Neural cell (in vitro differentiated cells): ENCODE results near the gene RNF187.

Experiments used
- EZH2 ChIP-seq: fragments of 200-600, 300-800 bp; shearing (Covaris generic), sonication (generic); IDR thresholded peaks from 2 replicates; pipeline ENCODE4 v1.6.1; 2014; ENCODE audit warnings: antibody characterized with exemption, low read length, borderline replicate concordance, mild to moderate bottlenecking; ENCODE audit not compliant: insufficient read depth, poor library complexity, severe bottlenecking
- MXI1 ChIP-seq: fragments of 450-650 bp; conservative IDR thresholded peaks from 2 replicates; pipeline ENCODE4 v1.6.1; 2014; ENCODE audit warnings: antibody characterized with exemption, mild to moderate bottlenecking; ENCODE audit not compliant: poor library complexity, severe bottlenecking
- POLR2AphosphoS5 ChIP-seq: IDR thresholded peaks from 2 replicates; pipeline ENCODE4 v1.6.1; 2012
- RAD21 ChIP-seq: fragments of 450-650 bp; conservative IDR thresholded peaks from 2 replicates; pipeline ENCODE4 v1.6.1; 2014; ENCODE audit warnings: antibody characterized with exemption, mild to moderate bottlenecking, moderate library complexity
- SMC3 ChIP-seq: fragments of 450-650 bp; conservative IDR thresholded peaks from 2 replicates; pipeline ENCODE4 v1.6.1; 2014; ENCODE audit warnings: antibody characterized with exemption, mild to moderate bottlenecking, moderate library complexity; ENCODE audit not compliant: poor library complexity
- TAF1 ChIP-seq: IDR thresholded peaks from 2 replicates; pipeline ENCODE4 v1.6.1; 2012; ENCODE audit warnings: low read depth
- TF ChIP-seq, protein P1 (sequence below): fragments of 450-650 bp; IDR thresholded peaks from 2 replicates; pipeline ENCODE4 v1.5.1; 2014; ENCODE audit warnings: antibody characterized with exemption, mild to moderate bottlenecking, moderate library complexity; ENCODE audit not compliant: poor library complexity, severe bottlenecking
- TF ChIP-seq, protein P2 (sequence below): IDR thresholded peaks from 2 replicates; pipeline ENCODE4 v1.6.1; 2012; ENCODE audit warnings: borderline replicate concordance

- TF ChIP-seq, protein P1, sequence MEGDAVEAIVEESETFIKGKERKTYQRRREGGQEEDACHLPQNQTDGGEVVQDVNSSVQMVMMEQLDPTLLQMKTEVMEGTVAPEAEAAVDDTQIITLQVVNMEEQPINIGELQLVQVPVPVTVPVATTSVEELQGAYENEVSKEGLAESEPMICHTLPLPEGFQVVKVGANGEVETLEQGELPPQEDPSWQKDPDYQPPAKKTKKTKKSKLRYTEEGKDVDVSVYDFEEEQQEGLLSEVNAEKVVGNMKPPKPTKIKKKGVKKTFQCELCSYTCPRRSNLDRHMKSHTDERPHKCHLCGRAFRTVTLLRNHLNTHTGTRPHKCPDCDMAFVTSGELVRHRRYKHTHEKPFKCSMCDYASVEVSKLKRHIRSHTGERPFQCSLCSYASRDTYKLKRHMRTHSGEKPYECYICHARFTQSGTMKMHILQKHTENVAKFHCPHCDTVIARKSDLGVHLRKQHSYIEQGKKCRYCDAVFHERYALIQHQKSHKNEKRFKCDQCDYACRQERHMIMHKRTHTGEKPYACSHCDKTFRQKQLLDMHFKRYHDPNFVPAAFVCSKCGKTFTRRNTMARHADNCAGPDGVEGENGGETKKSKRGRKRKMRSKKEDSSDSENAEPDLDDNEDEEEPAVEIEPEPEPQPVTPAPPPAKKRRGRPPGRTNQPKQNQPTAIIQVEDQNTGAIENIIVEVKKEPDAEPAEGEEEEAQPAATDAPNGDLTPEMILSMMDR: no peak
- TF ChIP-seq POLR2AphosphoS5 (no peak), SMC3 (no peak), EZH2 (no peak), RAD21 (no peak), TAF1 (no peak), MXI1 (no peak)
- TF ChIP-seq, protein P2, sequence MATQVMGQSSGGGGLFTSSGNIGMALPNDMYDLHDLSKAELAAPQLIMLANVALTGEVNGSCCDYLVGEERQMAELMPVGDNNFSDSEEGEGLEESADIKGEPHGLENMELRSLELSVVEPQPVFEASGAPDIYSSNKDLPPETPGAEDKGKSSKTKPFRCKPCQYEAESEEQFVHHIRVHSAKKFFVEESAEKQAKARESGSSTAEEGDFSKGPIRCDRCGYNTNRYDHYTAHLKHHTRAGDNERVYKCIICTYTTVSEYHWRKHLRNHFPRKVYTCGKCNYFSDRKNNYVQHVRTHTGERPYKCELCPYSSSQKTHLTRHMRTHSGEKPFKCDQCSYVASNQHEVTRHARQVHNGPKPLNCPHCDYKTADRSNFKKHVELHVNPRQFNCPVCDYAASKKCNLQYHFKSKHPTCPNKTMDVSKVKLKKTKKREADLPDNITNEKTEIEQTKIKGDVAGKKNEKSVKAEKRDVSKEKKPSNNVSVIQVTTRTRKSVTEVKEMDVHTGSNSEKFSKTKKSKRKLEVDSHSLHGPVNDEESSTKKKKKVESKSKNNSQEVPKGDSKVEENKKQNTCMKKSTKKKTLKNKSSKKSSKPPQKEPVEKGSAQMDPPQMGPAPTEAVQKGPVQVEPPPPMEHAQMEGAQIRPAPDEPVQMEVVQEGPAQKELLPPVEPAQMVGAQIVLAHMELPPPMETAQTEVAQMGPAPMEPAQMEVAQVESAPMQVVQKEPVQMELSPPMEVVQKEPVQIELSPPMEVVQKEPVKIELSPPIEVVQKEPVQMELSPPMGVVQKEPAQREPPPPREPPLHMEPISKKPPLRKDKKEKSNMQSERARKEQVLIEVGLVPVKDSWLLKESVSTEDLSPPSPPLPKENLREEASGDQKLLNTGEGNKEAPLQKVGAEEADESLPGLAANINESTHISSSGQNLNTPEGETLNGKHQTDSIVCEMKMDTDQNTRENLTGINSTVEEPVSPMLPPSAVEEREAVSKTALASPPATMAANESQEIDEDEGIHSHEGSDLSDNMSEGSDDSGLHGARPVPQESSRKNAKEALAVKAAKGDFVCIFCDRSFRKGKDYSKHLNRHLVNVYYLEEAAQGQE: no peak
Measured at GRCh38 chr1:228456252-228457016, 30.7 kb upstream of the RNF187 start.
